Keratinocyte (primary cell): ENCODE data around the gene PRORP. TPM values are rescaled to one million over a fixed set of nuclear protein-coding genes. Genes with fewer than 3 reads are reported as not detected.

Experiments
- DNase-seq: peaks from one replicate; pipeline ENCODE4 v3.0.0-alpha.2; 2011; ENCODE audit warnings: low read depth, missing footprints, low spot score
- FAIRE-seq: peaks from 2 replicates; lab custom pipeline; 2011; peaks lifted over from hg19 to GRCh38; lab: Jason Lieb, UNC
- H2AFZ ChIP-seq: 2 replicates; pipeline ENCODE4 v1.6.0; 2012; ENCODE audit warnings: low read length, control low read depth, inconsistent platforms; ENCODE audit not compliant: control insufficient read depth
- H3K27ac ChIP-seq: 2 replicates; pipeline ENCODE4 v1.5.1; 2011; ENCODE audit warnings: low read length; ENCODE audit not compliant: control insufficient read depth, insufficient read depth
- H3K27me3 ChIP-seq: 3 replicates; pipeline ENCODE4 v1.6.0; 2011; ENCODE audit warnings: low read length; ENCODE audit not compliant: control insufficient read depth, insufficient read depth; ENCODE audit errors: extremely low read depth
- H3K36me3 ChIP-seq, 2 experiments: 2 replicates in 1 of 2; 3 replicates in 1 of 2; pipeline ENCODE4 v1.5.1; 2011; ENCODE audit warnings: low read length in 2 of 2, mild to moderate bottlenecking in 1 of 2; ENCODE audit not compliant: control insufficient read depth in 2 of 2, insufficient read depth in 2 of 2; ENCODE audit errors: extremely low read depth in 1 of 2
- H3K4me1 ChIP-seq: 3 replicates; pipeline ENCODE4 v1.5.1; 2011; ENCODE audit warnings: low read length; ENCODE audit not compliant: control insufficient read depth, insufficient read depth; ENCODE audit errors: extremely low read depth
- H3K4me2 ChIP-seq: 3 replicates; pipeline ENCODE4 v1.6.0; 2011; ENCODE audit warnings: low read depth, low read length; ENCODE audit not compliant: control insufficient read depth, insufficient read depth; ENCODE audit errors: extremely low read depth
- H3K4me3 ChIP-seq, 3 experiments: fragments of 200-600 bp in 1 of 3; sonication (generic) in 1 of 3; 2 replicates in 2 of 3; 3 replicates in 1 of 3; pipeline ENCODE4 v1.5.1; 2011 to 2016; ENCODE audit warnings: low read length in 3 of 3, mild to moderate bottlenecking in 3 of 3, control low read depth in 2 of 3, inconsistent platforms in 1 of 3, low read depth in 1 of 3, mixed read lengths in 1 of 3, mixed run types in 1 of 3, moderate library complexity in 1 of 3; ENCODE audit not compliant: control insufficient read depth in 2 of 3, insufficient read depth in 2 of 3; ENCODE audit errors: extremely low read depth in 1 of 3
- H3K79me2 ChIP-seq: 2 replicates; pipeline ENCODE4 v1.6.0; 2012; ENCODE audit warnings: low read length; ENCODE audit not compliant: control insufficient read depth, insufficient read depth
- H3K9ac ChIP-seq: 3 replicates; pipeline ENCODE4 v1.6.0; 2011; ENCODE audit warnings: low read length; ENCODE audit not compliant: control insufficient read depth, insufficient read depth; ENCODE audit errors: extremely low read depth
- H3K9me1 ChIP-seq: 3 replicates; pipeline ENCODE4 v1.6.0; 2011; ENCODE audit warnings: low read length; ENCODE audit not compliant: control insufficient read depth, insufficient read depth; ENCODE audit errors: extremely low read depth
- H3K9me3 ChIP-seq: 2 replicates; pipeline ENCODE4 v1.5.1; 2012; ENCODE audit warnings: low read depth, low read length; ENCODE audit not compliant: control insufficient read depth
- H4K20me1 ChIP-seq: 3 replicates; pipeline ENCODE4 v1.6.0; 2011; ENCODE audit warnings: low read length; ENCODE audit not compliant: control insufficient read depth, insufficient read depth; ENCODE audit errors: extremely low read depth
- EZH2 ChIP-seq: IDR thresholded peaks from one replicate; pipeline ENCODE4 v1.6.1; 2012; ENCODE audit warnings: inconsistent platforms, mild to moderate bottlenecking, low read length, moderate library complexity
- dilution Hi-C: fragments of 300-500 bp; cut with MboI; formaldehyde crosslinking; loops from one replicate; pipeline ENCODE4 v1.7.0; 2020; ENCODE audit warnings: low sequenced_read_pairs; ENCODE audit not compliant: extremely low pct_ligation_motif_present
- polyA plus RNA-seq, 5 experiments: library from polyadenylated mRNA; depleted of rRNA in 3 of 5; stranded (reverse) in 3 of 5; stranded (forward) in 1 of 5; unstranded in 1 of 5; fragments of >200 nt; gene quantifications; 1 replicate in 1 of 5; 2 replicates in 3 of 5; 3 replicates in 1 of 5; pipeline versions ENCODE4 v1.2.1 to v1.2.3, GENCODE V29; 2011 to 2012; ENCODE audit warnings: missing spikeins in 2 of 5, low read depth in 1 of 5, low replicate concordance in 1 of 5
- TF ChIP-seq, protein P1 (sequence below), 3 experiments: IDR thresholded peaks in 1 of 3; conservative IDR thresholded peaks in 1 of 3; optimal IDR thresholded peaks in 1 of 3; 2 replicates in 2 of 3; 3 replicates in 1 of 3; pipeline versions ENCODE3 to v1.5.1; 2011; ENCODE audit warnings: low read length in 3 of 3, mild to moderate bottlenecking in 3 of 3, moderate library complexity in 2 of 3, control low read depth in 1 of 3, inconsistent platforms in 1 of 3; ENCODE audit not compliant: insufficient read depth in 2 of 3; ENCODE audit errors: extremely low read depth in 1 of 3

The PRORP gene
- polyA plus RNA-seq, 1 donor (not counting 4 experiments of a cell fraction or from before 2014, with no cell fraction given) = 51.9 TPM

GRCh38 chr14:35117112-35117511, 5.2 kb upstream of the PRORP start:
- H3K9me3 ChIP-seq = no peaks in the 10 kb centered on the region
- H3K79me2 ChIP-seq = no peaks in the 10 kb centered on the region
- no peak for DNase-seq
- dilution Hi-C loops = no loop called here
- H3K4me3 ChIP-seq = no peak overlapping the region
- TF ChIP-seq EZH2 = no peak
- TF ChIP-seq, protein P1, sequence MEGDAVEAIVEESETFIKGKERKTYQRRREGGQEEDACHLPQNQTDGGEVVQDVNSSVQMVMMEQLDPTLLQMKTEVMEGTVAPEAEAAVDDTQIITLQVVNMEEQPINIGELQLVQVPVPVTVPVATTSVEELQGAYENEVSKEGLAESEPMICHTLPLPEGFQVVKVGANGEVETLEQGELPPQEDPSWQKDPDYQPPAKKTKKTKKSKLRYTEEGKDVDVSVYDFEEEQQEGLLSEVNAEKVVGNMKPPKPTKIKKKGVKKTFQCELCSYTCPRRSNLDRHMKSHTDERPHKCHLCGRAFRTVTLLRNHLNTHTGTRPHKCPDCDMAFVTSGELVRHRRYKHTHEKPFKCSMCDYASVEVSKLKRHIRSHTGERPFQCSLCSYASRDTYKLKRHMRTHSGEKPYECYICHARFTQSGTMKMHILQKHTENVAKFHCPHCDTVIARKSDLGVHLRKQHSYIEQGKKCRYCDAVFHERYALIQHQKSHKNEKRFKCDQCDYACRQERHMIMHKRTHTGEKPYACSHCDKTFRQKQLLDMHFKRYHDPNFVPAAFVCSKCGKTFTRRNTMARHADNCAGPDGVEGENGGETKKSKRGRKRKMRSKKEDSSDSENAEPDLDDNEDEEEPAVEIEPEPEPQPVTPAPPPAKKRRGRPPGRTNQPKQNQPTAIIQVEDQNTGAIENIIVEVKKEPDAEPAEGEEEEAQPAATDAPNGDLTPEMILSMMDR (optimal IDR thresholded peaks at IDR 0.05 in 1 of 3, IDR thresholded peaks at IDR 0.05 in 1 of 3, conservative IDR thresholded peaks at IDR 0.05 in 1 of 3; ENCODE audit: extremely low read depth in 1 of 3, insufficient read depth in 2 of 3, low read length in 3 of 3) = no peak
- H3K27ac ChIP-seq = no peak overlapping the region
- no peak overlapping the region for H3K9ac ChIP-seq
- no peaks in the 10 kb centered on the region for H3K27me3 ChIP-seq
- no peak overlapping the region for H2AFZ ChIP-seq
- no peaks in the 10 kb centered on the region for H4K20me1 ChIP-seq
- FAIRE-seq = no peak
- no peaks in the 10 kb centered on the region for H3K9me1 ChIP-seq
- peaks cover 4% of the 10 kb centered on the region for H3K4me1 ChIP-seq
- no peak overlapping the region for H3K4me2 ChIP-seq
- H3K36me3 ChIP-seq = peaks cover 0 to 4% of the 10 kb centered on the region in 2 experiments

DNA sequence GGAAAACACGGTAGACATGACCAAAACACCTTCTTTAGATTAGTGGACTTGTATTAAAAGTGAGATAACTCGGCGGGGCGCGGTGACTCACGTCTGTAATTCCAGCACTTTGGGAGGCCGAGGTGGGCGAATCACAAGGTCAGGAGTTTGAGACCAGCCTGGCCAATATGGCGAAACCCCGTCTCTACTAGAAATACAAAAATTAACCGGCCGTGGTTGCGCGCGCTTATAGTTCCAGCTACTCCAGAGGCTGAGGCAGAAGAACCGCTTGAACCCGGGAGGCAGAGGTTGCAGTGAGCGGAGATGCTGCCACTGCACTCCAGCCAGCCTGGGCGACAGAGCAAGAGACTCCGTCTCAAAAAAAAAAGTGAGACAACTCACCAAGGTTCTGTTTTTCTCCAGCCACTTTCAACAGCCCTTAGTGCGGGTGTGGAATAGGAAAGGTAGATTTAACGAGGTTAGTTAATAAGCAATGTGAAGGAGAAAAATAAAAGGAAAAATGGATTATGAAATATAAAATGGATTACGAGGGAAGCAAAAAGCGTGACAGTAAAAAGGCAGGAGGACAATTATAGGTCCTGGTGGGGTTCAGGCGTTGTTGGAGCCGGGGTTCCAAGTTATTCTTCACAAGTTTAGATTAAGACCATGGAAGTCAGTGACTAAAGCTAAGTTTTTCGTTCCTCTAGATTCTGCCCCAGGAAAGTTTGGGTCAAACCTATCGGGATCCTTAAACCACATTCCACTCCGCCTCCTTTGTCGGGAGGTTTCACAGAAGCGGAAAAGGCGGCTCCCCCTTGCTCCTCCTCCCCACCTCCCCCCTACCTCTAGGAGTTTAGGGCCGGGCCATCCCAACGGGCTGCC, 1.1 kb upstream of the PRORP start:
- Histone ChIP-seq H3K27me3 (no peaks in the 10 kb centered on the region), H3K36me3 (no peaks in the 10 kb centered on the region)
- TF ChIP-seq EZH2 = no peak
- TF ChIP-seq, protein P1 (optimal IDR thresholded peaks at IDR 0.05 in 1 of 3, IDR thresholded peaks at IDR 0.05 in 1 of 3, conservative IDR thresholded peaks at IDR 0.05 in 1 of 3; ENCODE audit: extremely low read depth in 1 of 3, insufficient read depth in 2 of 3, low read length in 3 of 3) = no peak

More for the DNA sequence above, 1.1 kb upstream of the PRORP start:
- Histone ChIP-seq H3K79me2 (peaks cover 21% of the 10 kb centered on the region), H3K9ac (peak overlapping the region; percentile 99), H3K27ac (peak overlapping the region; percentile 99), H3K4me1 (peaks cover 13% of the 10 kb centered on the region), H3K9me1 (no peaks in the 10 kb centered on the region), H3K4me3 (peak overlapping the region; percentile 63 to 85 (median 82)), H2AFZ (peak overlapping the region; percentile 95), H3K4me2 (peak overlapping the region; percentile 90), H3K9me3 (no peaks in the 10 kb centered on the region), H4K20me1 (no peaks in the 10 kb centered on the region)
- DNase-seq = no peak
- dilution Hi-C loops = no loop called here
- FAIRE-seq = no peak
